ENCODE data around the gene GALNT2. TPM values are rescaled to one million over a fixed set of nuclear protein-coding genes. Genes with fewer than 3 reads are reported as not detected.

The GALNT2 gene
- total RNA-seq, 1 experiment from 2014 or later = 114 TPM

DNA sequence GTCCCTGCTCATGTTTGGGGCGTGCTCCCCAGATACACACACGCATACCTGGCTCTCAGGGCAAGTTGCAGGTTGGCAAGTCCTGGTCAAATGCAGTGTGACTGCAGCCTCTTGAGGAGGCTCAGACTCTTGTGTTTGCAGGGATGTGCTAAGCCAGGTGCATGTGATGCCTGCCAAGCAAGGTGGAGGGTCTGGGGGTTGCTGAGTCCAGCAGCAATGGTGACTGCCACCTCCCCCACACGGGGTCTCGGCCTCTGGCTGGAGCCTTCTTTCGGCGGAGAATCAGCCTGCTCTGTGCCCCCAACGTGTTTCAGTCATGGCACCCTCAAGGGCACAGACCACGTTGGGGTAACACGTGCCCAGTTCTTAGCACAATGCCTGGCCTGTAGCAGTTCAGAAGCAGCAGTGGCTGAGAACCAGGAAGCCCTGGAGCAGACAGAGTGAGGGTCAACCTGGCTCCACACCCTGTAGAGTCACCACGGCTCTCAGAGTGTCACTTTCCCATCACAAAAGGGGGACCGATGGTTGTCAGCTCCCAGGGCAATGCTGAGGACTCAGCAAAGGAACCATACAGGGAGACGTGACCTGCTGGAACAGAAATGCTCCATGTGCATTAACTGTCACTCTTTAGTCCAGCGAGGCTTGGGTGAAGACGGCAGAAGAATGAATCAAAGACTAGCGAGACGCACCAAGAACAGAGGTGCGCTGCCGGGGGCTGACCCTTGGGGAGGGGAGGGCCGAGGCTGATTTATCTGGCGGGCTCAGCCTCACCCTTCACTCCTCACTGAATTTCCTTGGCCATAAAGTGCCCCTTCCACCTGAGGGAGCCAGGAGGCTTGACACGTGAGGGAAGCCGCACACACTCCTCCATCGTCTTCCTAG is 250.1 kb downstream of the GALNT2 start:
- TF ChIP-seq, protein P1, sequence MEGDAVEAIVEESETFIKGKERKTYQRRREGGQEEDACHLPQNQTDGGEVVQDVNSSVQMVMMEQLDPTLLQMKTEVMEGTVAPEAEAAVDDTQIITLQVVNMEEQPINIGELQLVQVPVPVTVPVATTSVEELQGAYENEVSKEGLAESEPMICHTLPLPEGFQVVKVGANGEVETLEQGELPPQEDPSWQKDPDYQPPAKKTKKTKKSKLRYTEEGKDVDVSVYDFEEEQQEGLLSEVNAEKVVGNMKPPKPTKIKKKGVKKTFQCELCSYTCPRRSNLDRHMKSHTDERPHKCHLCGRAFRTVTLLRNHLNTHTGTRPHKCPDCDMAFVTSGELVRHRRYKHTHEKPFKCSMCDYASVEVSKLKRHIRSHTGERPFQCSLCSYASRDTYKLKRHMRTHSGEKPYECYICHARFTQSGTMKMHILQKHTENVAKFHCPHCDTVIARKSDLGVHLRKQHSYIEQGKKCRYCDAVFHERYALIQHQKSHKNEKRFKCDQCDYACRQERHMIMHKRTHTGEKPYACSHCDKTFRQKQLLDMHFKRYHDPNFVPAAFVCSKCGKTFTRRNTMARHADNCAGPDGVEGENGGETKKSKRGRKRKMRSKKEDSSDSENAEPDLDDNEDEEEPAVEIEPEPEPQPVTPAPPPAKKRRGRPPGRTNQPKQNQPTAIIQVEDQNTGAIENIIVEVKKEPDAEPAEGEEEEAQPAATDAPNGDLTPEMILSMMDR (IDR thresholded peaks at IDR 0.05; ENCODE audit: unreplicated experiment) = no peak
- intact Hi-C loops (cut with micrococcal nuclease) = loop anchor here (10.0 kb wide), 1 partner anchor 432 kb away; no protein-coding TSS in a partner anchor
- ChIA-PET POLR2A (interaction anchor here (0.6 kb wide), 1 partner anchor 251 kb away, joined by 3 read pairs; no protein-coding TSS in a partner anchor), CTCF (interaction anchor here (1.4 kb wide), 1 partner anchor 656 kb away, joined by 7 read pairs; no protein-coding TSS in a partner anchor)
- Mint-ChIP-seq H3K4me1 (ENCODE audit: insufficient read depth, unreplicated experiment) (no peaks in the 10 kb centered on the region), H3K9me3 (ENCODE audit: unreplicated experiment) (no peaks in the 10 kb centered on the region), H3K27ac (ENCODE audit: low read depth, unreplicated experiment) (no peak overlapping the region), H3K27me3 (ENCODE audit: insufficient read depth, unreplicated experiment) (peaks cover 15% of the 10 kb centered on the region), H3K36me3 (ENCODE audit: insufficient read depth, unreplicated experiment) (no peaks in the 10 kb centered on the region), H3K4me3 (ENCODE audit: unreplicated experiment) (no peak overlapping the region)
- no TSS peak for BruUV-seq (replicated peaks)
- no peak for DNase-seq (ENCODE audit: unreplicated experiment)

DNA sequence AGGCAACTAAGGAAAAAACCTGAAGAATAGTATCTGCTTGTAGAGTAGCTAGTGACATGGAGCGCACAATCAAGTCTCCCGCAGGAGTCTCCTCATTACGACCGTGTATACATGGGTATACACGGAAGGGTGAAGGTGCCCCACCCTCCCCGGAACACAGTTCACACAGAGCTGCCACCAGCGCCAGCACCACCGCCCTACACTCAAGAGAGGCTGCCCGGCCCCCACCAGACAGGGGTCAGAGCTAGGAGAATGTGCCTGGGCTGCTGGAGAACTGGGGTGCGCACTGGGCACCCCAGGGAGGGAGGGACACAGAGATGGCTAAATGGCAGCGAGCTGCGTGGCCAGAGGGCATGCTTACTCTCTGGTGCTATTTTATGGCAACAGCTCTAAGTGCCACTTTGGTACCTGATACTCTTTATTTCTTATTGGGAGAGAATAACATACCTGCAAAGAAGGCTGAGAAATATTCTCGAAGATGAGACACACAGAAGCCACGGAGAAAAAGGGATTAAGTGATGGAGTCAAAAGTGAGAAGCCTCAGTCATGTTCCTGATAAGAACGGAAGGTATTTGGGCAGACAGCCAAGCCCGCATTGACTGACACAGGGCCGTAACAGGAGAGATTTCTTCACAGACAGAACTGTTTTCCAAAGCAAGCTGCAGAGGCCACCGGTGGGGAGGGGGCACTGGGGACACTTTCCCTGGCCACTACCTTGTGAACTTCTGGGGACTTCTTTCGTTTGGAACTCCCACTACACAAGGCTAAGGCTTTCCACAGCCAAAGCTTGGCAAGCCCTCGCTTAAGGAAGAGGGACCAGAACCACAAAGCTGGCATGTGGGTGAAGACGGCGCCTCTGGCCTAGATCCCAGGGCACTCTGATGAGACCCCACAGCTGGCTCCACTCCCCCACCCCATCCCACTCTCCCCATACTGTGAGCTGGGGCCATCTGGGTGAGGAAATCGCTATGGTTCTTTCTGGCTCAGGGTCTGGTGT is 251.1 kb downstream of the GALNT2 start:
- DNase-seq (ENCODE audit: unreplicated experiment) = peak; percentile 73

DNA sequence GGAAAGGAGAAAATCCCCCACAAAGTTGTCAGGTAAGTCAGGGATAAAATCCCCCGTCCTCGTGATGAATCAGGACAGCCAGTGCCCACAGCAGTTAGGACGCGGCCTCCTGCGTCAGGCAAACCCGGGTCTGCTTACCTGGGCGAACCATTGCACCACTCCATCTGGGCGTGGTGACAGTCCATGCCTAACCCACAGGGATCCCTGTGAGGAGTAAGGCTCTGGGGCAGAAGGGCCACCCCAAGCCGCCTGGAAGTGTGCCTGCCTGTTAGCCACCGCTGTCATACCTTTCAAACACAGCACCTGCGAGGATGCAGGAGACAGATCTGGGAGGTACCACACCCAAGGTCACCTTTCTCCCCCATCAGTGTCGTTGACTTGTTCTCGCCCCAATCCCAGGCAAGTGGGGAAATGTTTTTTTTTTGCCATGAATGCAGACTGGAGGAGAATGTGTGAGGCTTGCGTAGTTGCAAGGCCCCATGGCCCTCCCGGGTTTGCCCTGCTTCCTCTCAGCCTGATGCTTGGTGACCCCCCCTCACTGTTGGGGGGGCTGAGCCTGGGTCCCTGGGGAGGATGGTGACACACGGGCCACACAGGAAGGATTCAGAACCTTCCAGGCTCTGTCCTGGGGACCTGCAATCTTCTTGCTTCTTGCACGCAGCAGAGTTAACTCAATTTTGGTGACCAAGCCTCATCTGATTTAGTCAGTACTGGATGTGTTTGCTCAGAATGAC is 252.1 kb downstream of the GALNT2 start:
- H3K27ac Mint-ChIP-seq (ENCODE audit: low read depth, unreplicated experiment) = no peak overlapping the region
- no peak overlapping the region for H3K4me3 Mint-ChIP-seq (ENCODE audit: unreplicated experiment)
- no peak for DNase-seq (ENCODE audit: unreplicated experiment)
- H3K4me1 Mint-ChIP-seq (ENCODE audit: insufficient read depth, unreplicated experiment) = no peaks in the 10 kb centered on the region
- TF ChIP-seq, protein P1 (IDR thresholded peaks at IDR 0.05; ENCODE audit: unreplicated experiment) = no peak
- CTCF ChIA-PET = interaction anchor here (1.0 kb wide), 1 partner anchor 198 kb away, joined by 4 read pairs; no protein-coding TSS in a partner anchor
- H3K36me3 Mint-ChIP-seq (ENCODE audit: insufficient read depth, unreplicated experiment) = no peaks in the 10 kb centered on the region
- peaks cover 6% of the 10 kb centered on the region for H3K27me3 Mint-ChIP-seq (ENCODE audit: insufficient read depth, unreplicated experiment)
- H3K9me3 Mint-ChIP-seq (ENCODE audit: unreplicated experiment) = no peaks in the 10 kb centered on the region
- POLR2A ChIA-PET = no interaction called here
- BruUV-seq (replicated peaks) = no TSS peak
- intact Hi-C loops (cut with micrococcal nuclease) = loop anchor here (10.0 kb wide), 1 partner anchor 434 kb away; no protein-coding TSS in a partner anchor

More for the DNA sequence above, 251.1 kb downstream of the GALNT2 start:
- intact Hi-C loops (cut with micrococcal nuclease) = loop anchor here (10.0 kb wide), 1 partner anchor 433 kb away; no protein-coding TSS in a partner anchor
- ChIA-PET CTCF (interaction anchor here (0.6 to 1.4 kb wide), 3 partner anchors 197 to 657 kb away, joined by 4 to 7 read pairs (median 4); no protein-coding TSS in a partner anchor), POLR2A (interaction anchor here (0.6 kb wide), 2 partner anchors 250 to 252 kb away, joined by 3 read pairs; no protein-coding TSS in a partner anchor)
- TF ChIP-seq, protein P1 (IDR thresholded peaks at IDR 0.05; ENCODE audit: unreplicated experiment) = no peak
- Mint-ChIP-seq H3K4me3 (ENCODE audit: unreplicated experiment) (no peak overlapping the region), H3K9me3 (ENCODE audit: unreplicated experiment) (no peaks in the 10 kb centered on the region), H3K27ac (ENCODE audit: low read depth, unreplicated experiment) (no peak overlapping the region), H3K27me3 (ENCODE audit: insufficient read depth, unreplicated experiment) (peaks cover 15% of the 10 kb centered on the region), H3K4me1 (ENCODE audit: insufficient read depth, unreplicated experiment) (no peaks in the 10 kb centered on the region), H3K36me3 (ENCODE audit: insufficient read depth, unreplicated experiment) (no peaks in the 10 kb centered on the region)
- no TSS peak for BruUV-seq (replicated peaks)
